MCF 10A (cell line): ENCODE measurements around the gene CRYAB. TPM values are rescaled to one million over a fixed set of nuclear protein-coding genes. Genes with fewer than 3 reads are reported as not detected.
"Not testable (repeated sequence)": the region's sequence is repeated elsewhere in the genome, so short reads cannot be mapped to it uniquely, and the experiment has no call there.

Experiments used
- BruUV-seq: library from RNA; stranded (reverse); fragments of 400-500 nt; replicated peaks from 2 replicates; lab custom pipeline; 2021; lab: Mats Ljungman, UMichigan
- CTCF ChIA-PET: fragments of 300-600 bp; sonication (Branson Sonifier 250); formaldehyde crosslinking; extraction: SDS; loops from one replicate; lab custom pipeline; 2021; ENCODE audit warnings: antibody characterized with exemption, inconsistent platforms; lab: Yijun Ruan, JAX
- POLR2A ChIA-PET: fragments of 300-600, 350-650 bp; sonication (Branson Sonifier 250); formaldehyde crosslinking; extraction: SDS; loops from one replicate; lab custom pipeline; 2020; ENCODE audit warnings: antibody characterized with exemption, inconsistent platforms; lab: Yijun Ruan, JAX
- DNase-seq: peaks from one replicate; pipeline ENCODE4 v3.0.0-alpha.2; 2018; ENCODE audit not compliant: unreplicated experiment
- H3K27ac Mint-ChIP-seq: one replicate; pipeline ENCODE4 v1.8.0; 2022; ENCODE audit warnings: mild to moderate bottlenecking, low read depth, mixed read lengths; ENCODE audit not compliant: unreplicated experiment
- H3K27me3 Mint-ChIP-seq: one replicate; pipeline ENCODE4 v1.8.0; 2022; ENCODE audit warnings: mixed read lengths; ENCODE audit not compliant: insufficient read depth, unreplicated experiment
- H3K36me3 Mint-ChIP-seq: one replicate; pipeline ENCODE4 v1.8.0; 2022; ENCODE audit warnings: mild to moderate bottlenecking, moderate library complexity, mixed read lengths; ENCODE audit not compliant: insufficient read depth, unreplicated experiment
- H3K4me1 Mint-ChIP-seq: one replicate; pipeline ENCODE4 v1.8.0; 2022; ENCODE audit warnings: mixed read lengths; ENCODE audit not compliant: insufficient read depth, unreplicated experiment
- H3K4me3 Mint-ChIP-seq: one replicate; pipeline ENCODE4 v1.8.0; 2022; ENCODE audit warnings: mild to moderate bottlenecking, moderate library complexity, mixed read lengths; ENCODE audit not compliant: unreplicated experiment
- H3K9me3 Mint-ChIP-seq: one replicate; pipeline ENCODE4 v1.8.0; 2022; ENCODE audit warnings: mixed read lengths; ENCODE audit not compliant: unreplicated experiment
- intact Hi-C: fragments of 100-400 bp; cut with micrococcal nuclease; formaldehyde crosslinking; loops from 2 replicates; pipeline ENCODE4 v1.14.1; 2022
- total RNA-seq: library from RNA; stranded (reverse); gene quantifications from 2 replicates; pipeline ENCODE4 v1.2.3, GENCODE V29; 2022
- TF ChIP-seq, protein P1 (sequence below): fragments of 200-600 bp; IDR thresholded peaks from one replicate; pipeline ENCODE4 v1.8.0; 2022; ENCODE audit warnings: antibody characterized with exemption, mild to moderate bottlenecking; ENCODE audit not compliant: unreplicated experiment

The CRYAB gene
- total RNA-seq, 1 experiment from 2014 or later = 2.5 TPM

DNA sequence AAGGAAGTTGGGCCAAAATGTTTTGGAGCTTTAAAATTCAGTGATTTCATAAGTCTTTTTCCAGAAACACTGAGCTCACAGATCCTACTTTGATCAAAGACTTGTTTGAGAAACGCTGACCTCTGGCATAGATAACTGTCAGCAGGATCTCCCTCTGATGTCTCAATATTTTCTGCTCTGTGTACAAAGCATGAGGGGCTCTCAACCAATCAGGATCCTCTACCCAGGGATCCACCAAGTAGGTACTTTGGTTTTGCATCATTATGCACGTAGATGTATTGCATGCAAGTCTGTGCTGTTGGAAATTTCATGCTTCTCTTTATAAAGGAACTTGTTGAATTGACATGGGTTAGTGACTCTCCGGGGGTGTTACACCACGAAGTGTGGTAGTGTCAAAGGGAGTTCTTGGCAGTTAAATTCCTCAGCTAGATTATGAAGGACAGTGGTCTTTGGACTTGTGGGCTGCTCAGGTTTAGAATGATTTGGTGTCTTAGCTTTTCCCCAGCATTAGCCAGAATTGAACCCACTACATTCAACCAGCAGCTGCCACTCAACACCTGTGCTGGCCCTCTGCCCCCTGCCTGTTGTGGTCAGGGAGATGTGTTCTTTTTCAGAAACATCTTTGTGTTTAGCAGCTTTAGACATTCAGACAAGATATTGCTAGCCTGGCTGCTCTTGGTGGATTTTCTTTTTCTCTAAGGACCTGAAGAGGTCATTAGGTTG is 23.9 kb upstream of the CRYAB start:
- no TSS peak for BruUV-seq
- H3K27ac Mint-ChIP-seq = no peak overlapping the region
- CTCF ChIA-PET = interaction anchor here (0.6 to 21.3 kb wide), 8 partner anchors 9 to 345 kb away, joined by 3 to 564 read pairs (median 4); partner anchors contain the start of gene ALG9
- H3K36me3 Mint-ChIP-seq = no peaks in the 10 kb centered on the region
- H3K4me3 Mint-ChIP-seq = no peak overlapping the region
- DNase-seq = no peak
- H3K4me1 Mint-ChIP-seq = peaks cover 49% of the 10 kb centered on the region
- intact Hi-C loops = no loop called here
- TF ChIP-seq, protein P1, sequence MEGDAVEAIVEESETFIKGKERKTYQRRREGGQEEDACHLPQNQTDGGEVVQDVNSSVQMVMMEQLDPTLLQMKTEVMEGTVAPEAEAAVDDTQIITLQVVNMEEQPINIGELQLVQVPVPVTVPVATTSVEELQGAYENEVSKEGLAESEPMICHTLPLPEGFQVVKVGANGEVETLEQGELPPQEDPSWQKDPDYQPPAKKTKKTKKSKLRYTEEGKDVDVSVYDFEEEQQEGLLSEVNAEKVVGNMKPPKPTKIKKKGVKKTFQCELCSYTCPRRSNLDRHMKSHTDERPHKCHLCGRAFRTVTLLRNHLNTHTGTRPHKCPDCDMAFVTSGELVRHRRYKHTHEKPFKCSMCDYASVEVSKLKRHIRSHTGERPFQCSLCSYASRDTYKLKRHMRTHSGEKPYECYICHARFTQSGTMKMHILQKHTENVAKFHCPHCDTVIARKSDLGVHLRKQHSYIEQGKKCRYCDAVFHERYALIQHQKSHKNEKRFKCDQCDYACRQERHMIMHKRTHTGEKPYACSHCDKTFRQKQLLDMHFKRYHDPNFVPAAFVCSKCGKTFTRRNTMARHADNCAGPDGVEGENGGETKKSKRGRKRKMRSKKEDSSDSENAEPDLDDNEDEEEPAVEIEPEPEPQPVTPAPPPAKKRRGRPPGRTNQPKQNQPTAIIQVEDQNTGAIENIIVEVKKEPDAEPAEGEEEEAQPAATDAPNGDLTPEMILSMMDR = no peak
- POLR2A ChIA-PET = interaction anchor here (0.9 to 21.8 kb wide), 10 partner anchors 8 to 151 kb away, joined by 4 to 513 read pairs (median 7); partner anchors contain the start of genes CRYAB, HSPB2, SDHD and TIMM8B
- H3K9me3 Mint-ChIP-seq = no peaks in the 10 kb centered on the region
- no peaks in the 10 kb centered on the region for H3K27me3 Mint-ChIP-seq

DNA sequence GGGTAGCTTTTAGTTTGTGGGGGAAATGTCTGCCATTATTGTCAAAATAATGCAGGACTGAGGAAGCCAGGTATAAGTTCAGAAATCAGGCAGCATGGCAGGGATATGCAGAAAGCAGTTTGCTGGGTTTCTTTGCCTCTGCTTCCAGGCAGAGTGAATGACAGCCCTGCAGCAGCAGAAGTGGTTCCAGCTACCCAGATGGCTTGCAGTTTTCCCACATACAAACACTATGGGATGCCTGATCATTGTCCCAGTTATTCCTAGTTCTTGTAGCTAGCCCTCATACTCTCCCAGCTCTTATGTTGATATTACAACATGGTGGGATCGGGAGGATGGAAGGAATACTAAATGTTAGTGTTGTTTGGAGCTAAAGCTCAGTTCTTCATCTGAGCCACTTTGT is 22.7 kb upstream of the CRYAB start:
- H3K4me3 Mint-ChIP-seq = no peak overlapping the region
- H3K36me3 Mint-ChIP-seq = no peaks in the 10 kb centered on the region
- no peak overlapping the region for H3K27ac Mint-ChIP-seq
- TF ChIP-seq, protein P1 = no peak
- ChIA-PET POLR2A (interaction anchor here (0.9 to 21.8 kb wide), 6 partner anchors 9 to 64 kb away, joined by 3 to 513 read pairs (median 19); partner anchors contain the start of genes CRYAB and HSPB2), CTCF (interaction anchor here (0.7 to 21.3 kb wide), 8 partner anchors 9 to 63 kb away, joined by 3 to 564 read pairs (median 4); partner anchors contain the start of gene CFAP68)
- H3K27me3 Mint-ChIP-seq = no peaks in the 10 kb centered on the region
- DNase-seq = no peak
- peaks cover 39% of the 10 kb centered on the region for H3K4me1 Mint-ChIP-seq
- BruUV-seq = no TSS peak
- intact Hi-C loops = no loop called here
- no peaks in the 10 kb centered on the region for H3K9me3 Mint-ChIP-seq

DNA sequence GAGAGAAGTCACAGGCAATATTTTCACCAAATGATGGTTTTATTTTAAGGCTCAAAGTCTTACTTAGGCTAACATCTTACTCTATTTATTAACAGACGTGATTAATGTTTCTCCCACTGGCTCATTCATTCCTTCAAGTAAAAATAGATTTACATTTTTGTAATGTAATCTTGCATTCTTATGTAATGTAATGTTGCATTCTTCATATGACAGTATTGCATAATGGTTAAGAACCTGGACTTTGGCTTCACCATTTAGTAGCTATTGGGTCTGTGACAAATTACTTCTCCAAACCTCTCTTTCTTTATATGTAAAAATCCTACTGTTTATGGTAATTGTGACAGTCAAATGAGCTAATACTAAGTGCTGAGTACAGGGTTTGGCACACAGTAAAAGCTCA is 22.3 kb upstream of the CRYAB start:
- no peaks in the 10 kb centered on the region for H3K9me3 Mint-ChIP-seq
- intact Hi-C loops = no loop called here
- no TSS peak for BruUV-seq
- ChIA-PET POLR2A (interaction anchor here (0.9 to 21.8 kb wide), 5 partner anchors 10 to 63 kb away, joined by 3 to 513 read pairs (median 28); no protein-coding TSS in a partner anchor), CTCF (interaction anchor here (0.5 to 21.3 kb wide), 10 partner anchors 9 to 340 kb away, joined by 3 to 564 read pairs (median 4); partner anchors contain the start of gene CFAP68)
- H3K27me3 Mint-ChIP-seq = no peaks in the 10 kb centered on the region
- H3K27ac Mint-ChIP-seq = no peak overlapping the region
- H3K36me3 Mint-ChIP-seq = no peaks in the 10 kb centered on the region
- no peak for DNase-seq
- H3K4me3 Mint-ChIP-seq = no peak overlapping the region
- TF ChIP-seq, protein P1 = no peak
- peaks cover 34% of the 10 kb centered on the region for H3K4me1 Mint-ChIP-seq

DNA sequence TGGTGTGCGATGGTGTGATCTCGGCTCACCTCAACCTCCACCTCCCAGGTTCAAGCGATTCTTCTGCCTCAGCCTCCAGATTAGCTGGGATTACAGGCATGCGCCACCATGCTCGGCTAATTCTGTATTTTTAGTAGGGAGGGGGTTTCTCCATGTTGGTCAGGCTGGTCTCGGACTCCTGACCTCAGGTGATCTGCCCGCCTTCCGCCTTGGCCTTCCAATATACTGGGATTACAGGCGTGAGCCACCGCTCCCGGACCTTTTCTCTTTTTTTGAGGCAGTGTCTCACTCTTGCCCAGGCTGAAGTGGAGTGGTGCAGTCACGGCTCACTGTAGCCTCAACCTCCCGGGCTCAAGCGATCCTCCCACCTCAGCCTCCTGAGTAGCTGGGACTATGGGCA is 21.6 kb upstream of the CRYAB start:
- CTCF ChIA-PET = interaction anchor here (0.6 to 21.3 kb wide), 3 partner anchors 14 to 53 kb away, joined by 3 to 564 read pairs (median 3); partner anchors contain the start of genes C11orf52 and CFAP68

More for the DNA sequence above, 21.6 kb upstream of the CRYAB start:
- BruUV-seq, intact Hi-C loops, H3K27me3 Mint-ChIP-seq, H3K4me3 Mint-ChIP-seq, DNase-seq, H3K9me3 Mint-ChIP-seq, H3K36me3 Mint-ChIP-seq: not testable (repeated sequence)
- Mint-ChIP-seq H3K4me1 (peaks cover 27% of the 10 kb centered on the region), H3K27ac (peak overlapping the region; percentile 16)
- POLR2A ChIA-PET = interaction anchor here (3.5 to 21.8 kb wide), 3 partner anchors 10 to 45 kb away, joined by 28 to 513 read pairs (median 239); no protein-coding TSS in a partner anchor
